T-helper 2 cell treated with Interferon-gamma antibody and Interleukin-4, amounts not matched to agents 100 ng/mL and 5 ng/mL, for 36 hours (primary cell): ENCODE data around the gene KNDC1. TPM values are rescaled to one million over a fixed set of nuclear protein-coding genes. Genes with fewer than 3 reads are reported as not detected.

ENCODE experiments used
- intact Hi-C: fragments of 100-400 bp; cut with micrococcal nuclease; formaldehyde crosslinking; loops from one replicate; pipeline ENCODE4 v1.15.1; 2023
- total RNA-seq: library from RNA; stranded (reverse); gene quantifications from 2 replicates; pipeline ENCODE4 v1.2.3, GENCODE V29; 2022

KNDC1 gene
- total RNA-seq, 1 donor from 2014 or later = 0.57 TPM

- intact Hi-C loops = no loop called here
Measured at GRCh38 chr10:133204226-133205015, 44.4 kb downstream of the KNDC1 start.

DNA sequence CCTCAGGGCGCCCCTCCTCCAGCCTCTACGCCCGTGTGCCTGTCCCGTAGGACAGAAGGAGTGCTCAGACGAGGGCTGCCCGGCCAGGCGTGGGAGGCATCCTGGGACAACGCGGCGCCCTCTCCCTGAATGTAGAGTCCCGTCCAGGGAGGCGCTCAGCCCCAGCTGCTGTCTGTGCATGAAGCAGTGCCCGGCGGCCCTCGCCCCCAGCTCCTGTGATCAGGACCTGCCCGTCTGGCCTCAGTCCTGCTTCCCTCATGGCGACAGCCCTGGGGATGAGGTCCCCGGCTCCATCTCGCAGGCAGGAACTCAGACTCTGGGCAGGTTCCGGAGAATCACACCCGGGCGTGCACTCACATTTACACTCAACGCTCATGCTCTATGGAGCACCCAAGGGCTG is 45.1 kb downstream of the KNDC1 start:
- intact Hi-C loops = no loop called here

GRCh38 chr10:133206356-133207040 is 46.5 kb downstream of the KNDC1 start:
- intact Hi-C loops = no loop called here

DNA sequence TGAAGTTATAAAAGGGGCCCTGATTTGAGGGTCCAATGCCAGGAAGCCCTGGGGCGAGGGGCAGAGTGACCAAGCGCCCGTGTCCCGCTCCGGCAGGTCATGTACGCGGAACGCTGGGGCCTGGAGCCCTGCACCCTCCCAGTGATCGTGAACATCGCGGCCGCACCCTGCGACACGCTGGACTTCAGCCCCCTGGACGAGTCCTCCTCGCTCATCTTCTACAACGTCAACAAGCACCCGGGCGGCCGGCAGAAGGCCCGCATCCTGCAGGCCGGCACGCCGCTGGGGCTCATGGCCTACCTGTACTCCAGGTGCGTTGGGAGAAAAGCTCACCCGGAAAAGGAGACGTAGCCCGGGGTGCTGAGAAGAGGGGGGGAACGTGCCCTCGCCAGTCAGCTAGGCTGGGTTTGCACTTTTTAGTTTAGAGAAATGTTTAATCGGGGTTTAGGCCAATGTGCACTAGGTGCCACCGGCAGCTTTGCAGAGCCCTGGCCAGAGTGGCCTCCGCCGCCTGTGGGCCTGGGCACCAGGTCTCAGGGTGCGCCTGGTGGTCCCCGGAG is 47.1 kb downstream of the KNDC1 start:
- intact Hi-C loops = no loop called here

DNA sequence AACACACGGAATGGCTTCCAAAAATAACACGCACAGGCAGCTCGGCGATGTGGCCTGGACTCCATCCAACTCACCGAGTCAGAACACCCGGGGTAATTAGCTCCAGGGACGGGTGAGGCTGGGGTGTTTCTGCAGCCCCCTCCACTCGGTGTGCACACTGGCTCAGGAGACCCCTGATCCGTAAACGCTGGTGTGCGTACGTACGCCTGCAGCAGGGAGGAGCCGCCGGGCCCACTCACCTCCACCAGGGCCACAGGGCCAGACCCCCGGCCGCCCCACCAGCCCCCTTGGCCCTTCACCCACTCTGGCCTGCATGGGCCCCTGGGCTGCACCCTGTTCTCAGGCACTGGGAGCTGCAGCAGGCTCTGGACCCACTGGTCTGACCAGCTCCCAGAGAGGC is 47.6 kb downstream of the KNDC1 start:
- intact Hi-C loops = no loop called here

DNA sequence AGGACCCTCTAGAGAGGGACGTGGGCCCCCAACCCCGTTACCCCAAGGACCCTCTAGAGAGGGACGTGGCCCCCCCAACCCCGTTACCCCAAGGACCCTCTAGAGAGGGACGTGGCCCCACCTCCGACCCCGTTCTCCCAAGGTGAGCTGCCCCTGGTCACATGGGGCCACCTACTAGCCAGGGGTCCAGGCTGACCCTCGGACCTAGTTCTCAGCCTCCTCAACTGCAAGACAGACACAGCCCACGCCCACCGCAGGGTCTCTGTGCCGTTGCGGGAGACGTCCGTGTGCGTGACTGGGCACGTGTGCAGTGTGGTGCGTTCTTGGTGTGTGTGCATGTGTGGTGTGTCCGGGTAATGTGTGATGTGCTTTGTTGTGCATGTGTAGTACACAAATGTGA is 48.4 kb downstream of the KNDC1 start:
- intact Hi-C loops = no loop called here

DNA sequence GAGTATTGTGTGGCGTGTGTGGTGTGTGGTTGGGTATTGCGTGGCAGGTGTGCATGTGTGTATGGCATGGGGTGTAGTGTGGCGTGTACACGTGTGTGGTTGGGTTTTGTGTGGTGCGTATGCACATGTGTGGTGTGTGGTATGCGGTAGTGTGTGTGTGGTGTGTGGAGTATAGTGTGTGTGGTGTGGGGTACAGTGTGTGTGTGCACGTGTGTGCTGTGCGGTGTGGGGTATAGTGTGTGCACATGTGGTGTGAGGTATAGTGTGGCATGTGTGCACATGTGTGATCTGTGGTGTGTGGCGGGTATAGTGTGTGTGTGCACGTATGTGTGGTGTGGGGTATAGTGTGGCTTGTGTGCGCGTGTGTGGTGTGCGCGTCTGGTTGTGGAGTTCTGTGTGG is 49.1 kb downstream of the KNDC1 start:
- intact Hi-C loops = no loop called here

DNA sequence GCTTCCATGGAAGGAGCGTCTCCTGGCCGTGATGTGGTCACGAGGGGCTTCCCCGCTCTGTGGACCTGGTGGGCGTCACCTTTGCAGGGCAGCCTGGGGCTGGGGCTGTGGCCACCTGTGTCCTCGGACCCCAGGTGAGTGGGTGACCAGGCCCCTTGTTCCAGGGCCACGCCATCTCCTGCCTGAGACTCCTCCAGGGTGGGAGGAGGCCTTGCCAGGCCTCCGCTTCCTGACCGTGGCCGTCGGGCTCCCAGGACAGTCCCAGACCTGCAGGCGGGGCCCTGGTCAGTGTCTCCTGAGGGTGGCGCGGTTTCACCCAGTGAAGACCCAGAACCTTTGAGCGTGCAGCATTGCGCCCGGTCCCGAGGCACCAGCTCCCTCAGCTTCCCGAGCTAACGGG is 49.6 kb downstream of the KNDC1 start:
- intact Hi-C loops = no loop called here

- intact Hi-C loops = no loop called here
Measured at GRCh38 chr10:133210398-133211140, 50.5 kb downstream of the KNDC1 start.

DNA sequence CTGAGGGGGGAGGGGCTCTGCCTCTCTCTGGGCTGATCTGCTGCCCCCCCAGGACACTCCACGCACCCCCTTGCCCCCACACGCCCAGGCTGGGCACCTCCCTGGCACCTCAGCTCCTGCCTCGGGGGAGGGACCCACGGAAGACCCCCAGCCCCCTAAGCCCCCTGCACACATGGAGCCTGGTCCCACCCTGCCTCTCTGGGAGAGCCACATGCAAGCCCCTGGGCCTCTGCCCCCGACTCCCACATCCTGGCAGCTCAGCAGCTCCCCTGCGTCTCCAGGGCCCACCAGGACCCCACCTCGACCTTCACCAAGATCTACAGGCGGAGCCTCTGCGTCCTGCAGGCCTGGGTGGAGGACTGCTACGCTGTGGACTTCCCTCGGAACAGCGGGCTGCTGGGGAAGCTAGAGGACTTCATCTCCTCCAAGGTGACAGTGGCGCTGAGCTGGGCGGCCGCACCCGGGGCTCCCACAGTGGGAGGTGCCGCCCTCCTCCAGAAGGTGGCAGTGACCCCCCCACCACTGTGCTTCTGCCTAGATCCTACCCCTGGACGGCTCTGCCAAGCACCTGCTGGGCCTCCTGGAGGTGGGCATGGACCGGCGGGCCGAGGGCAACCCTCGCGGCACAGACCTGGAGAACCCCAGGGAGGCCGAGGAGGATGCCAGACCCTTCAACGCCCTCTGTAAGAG is 51.3 kb downstream of the KNDC1 start:
- intact Hi-C loops = no loop called here

DNA sequence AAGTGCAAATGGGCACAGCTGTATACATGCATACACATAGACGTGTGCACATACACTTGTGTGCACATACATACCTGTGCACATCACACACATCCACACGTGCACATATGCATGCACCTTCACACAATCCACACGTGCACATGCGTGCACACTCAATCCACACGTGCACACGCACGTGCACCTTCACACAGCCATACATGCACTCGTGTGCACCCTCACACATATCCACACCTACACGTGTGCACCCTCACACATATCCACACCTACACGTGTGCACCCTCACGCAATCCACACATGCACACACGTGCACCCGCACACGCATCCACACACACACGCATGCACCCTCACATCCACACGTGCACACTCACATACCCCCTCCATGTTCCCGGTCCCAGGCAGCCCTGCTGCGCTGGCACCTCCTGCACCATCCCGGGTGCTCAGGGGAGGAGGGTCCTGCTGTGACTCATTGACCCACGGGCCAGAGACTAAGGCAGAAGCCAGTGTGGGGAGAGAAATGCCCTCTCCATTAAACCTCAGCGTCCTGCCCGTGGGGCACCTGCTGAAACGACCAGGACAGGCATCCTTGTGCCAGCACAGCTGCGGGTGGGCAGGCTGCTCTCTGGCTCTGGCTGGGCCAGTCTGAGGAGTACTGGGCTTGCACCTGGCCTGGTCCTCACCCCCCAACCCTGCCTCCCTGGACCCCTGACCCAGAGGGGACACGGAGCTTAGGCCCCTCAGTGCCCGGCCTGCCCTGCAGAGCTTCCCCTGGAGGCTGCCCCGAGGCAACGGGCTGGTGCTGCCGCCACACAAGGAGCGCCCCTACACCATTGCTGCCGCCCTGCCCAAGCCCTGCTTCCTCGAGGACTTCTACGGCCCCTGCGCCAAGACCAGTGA is 52.2 kb downstream of the KNDC1 start:
- intact Hi-C loops = no loop called here

GRCh38 chr10:133212853-133213494 is 53.0 kb downstream of the KNDC1 start:
- intact Hi-C loops = no loop called here

DNA sequence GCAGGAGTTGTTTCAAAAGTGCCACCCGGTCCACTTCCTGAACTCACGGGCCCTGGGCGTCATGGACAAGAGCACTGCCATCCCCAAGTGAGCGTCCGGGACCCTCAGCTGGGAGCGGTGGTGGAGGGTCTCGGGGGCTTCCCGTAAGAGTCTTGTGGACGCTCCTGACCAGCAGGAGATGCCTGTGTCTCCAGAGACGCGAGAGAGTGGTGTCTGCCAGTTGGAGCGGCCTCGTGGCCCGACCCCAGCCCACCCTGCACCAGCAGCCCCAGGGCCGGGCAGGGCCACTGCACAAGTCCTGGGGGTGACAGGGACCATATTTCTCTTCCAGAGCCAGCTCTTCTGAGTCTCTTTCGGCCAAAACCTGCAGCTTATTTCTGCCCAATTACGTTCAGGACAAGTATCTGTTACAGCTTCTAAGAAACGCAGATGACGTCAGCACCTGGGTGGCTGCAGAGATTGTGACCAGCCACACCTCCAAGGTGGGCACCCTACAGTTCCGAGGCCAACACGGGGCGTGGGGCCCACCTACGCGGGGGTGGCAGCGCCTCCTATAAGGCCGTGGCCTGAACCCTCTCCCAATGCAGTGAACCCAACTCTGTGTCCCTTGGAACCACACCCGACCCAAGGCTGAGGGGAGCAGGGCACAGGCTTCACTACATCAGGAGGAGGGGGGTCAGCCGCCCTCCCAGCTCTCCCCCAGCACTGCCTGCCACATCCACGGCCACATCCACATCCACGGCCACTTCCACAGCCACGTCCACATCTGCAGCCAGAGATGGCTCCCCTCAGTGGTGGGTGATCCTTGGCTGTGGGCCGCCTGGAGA is 53.8 kb downstream of the KNDC1 start:
- intact Hi-C loops = no loop called here

- intact Hi-C loops = no loop called here
Measured at GRCh38 chr10:133214468-133215410, 54.7 kb downstream of the KNDC1 start.

DNA sequence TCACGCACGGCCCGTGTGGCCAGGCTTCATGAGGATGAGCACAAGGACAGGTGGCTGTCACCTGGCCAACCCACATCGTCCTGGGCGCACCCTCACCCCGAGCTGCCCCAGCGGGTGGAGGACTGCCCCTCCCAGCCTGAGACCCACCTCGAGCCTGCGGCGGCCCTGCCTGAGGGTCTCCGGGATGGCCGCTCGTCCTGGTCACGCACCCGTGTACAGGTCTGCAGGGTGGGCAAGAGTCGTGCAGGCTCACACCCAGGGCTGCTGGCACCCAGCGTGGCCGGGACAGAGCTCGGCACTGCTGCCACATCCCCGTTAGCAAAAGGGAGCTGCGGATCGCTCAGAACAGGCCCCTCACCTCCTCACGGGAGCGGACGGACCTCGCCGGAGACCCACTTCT is 55.6 kb downstream of the KNDC1 start:
- intact Hi-C loops = no loop called here

- intact Hi-C loops = no loop called here
Measured at GRCh38 chr10:133216776-133217175, 56.8 kb downstream of the KNDC1 start.

DNA sequence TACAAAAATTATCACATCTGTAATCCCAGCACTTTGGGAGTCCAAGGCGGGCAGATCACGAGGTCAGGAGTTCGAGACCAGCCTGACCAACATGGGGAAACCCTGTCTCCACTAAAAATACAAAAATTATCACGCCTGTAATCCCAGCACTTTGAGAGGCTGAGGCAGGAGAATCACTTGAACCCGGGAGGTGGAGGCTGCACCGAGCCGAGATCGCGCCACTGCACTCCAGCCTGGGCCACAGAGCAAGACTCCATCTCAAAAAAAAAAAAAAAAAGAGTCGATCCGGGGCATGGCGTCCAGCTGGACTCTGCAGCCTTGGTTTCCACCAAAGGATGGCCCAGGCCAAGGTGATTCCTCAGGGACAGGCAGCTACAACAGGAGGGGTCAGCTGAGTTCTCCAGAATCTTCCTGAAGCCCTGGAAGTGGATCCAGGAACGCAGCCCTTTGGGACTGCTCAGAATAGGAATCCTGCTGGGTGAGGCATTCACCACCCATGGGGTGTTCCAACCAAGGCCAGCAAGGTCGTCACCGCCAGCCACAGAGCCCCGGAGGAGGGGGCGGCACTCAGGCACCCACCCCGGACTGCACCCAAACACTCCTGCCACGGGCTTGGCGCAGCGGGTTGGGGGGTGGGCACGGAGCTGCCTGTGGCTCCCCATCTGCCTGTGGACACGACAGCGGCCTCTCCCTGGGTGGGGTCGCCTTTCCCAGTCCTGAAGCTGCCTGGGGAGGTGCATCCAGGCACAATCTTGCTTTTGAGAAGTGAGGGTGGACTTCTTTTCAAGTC is 58.0 kb downstream of the KNDC1 start:
- intact Hi-C loops = no loop called here
